DND-41 (cell line): ENCODE results near the gene ARHGAP26.

ENCODE experiments used
- ATAC-seq: fragments of 200-7000 bp; cut with Tn5 transposase; 3 replicates; pipeline ENCODE4 v1.9.1; 2021; ENCODE audit warnings: low read depth; ENCODE audit not compliant: insufficient read depth
- DNase-seq: peaks from one replicate; pipeline ENCODE4 v3.0.0-alpha.2; 2020
- H2AFZ ChIP-seq: 2 replicates; pipeline ENCODE4 v1.6.0; 2012; ENCODE audit warnings: low read depth, low read length
- H3K27ac ChIP-seq: 2 replicates; pipeline ENCODE4 v1.5.1; 2012; ENCODE audit warnings: low read length, inconsistent platforms
- H3K27me3 ChIP-seq: fragments of 200-600 bp; sonication (generic); 2 replicates; pipeline ENCODE4 v1.6.0; 2012; ENCODE audit warnings: low read length, mild to moderate bottlenecking, inconsistent platforms; ENCODE audit not compliant: insufficient read depth, poor library complexity
- H3K36me3 ChIP-seq: 2 replicates; pipeline ENCODE4 v1.5.1; 2012; ENCODE audit warnings: low read length, inconsistent platforms; ENCODE audit not compliant: insufficient read depth
- H3K4me1 ChIP-seq: 2 replicates; pipeline ENCODE4 v1.5.1; 2012; ENCODE audit warnings: mild to moderate bottlenecking, low read length; ENCODE audit not compliant: insufficient read depth
- H3K4me2 ChIP-seq: 2 replicates; pipeline ENCODE4 v1.6.0; 2012; ENCODE audit warnings: mild to moderate bottlenecking, moderate library complexity, low read length, inconsistent platforms; ENCODE audit not compliant: insufficient read depth
- H3K4me3 ChIP-seq, 2 experiments: fragments of 200-600 bp in 1 of 2; shearing (Covaris generic) in 1 of 2; 2 replicates each; pipeline ENCODE4 v1.5.1; 2012 to 2016; ENCODE audit warnings: inconsistent platforms in 2 of 2, low read length in 2 of 2, mild to moderate bottlenecking in 2 of 2, low read depth in 1 of 2, moderate library complexity in 1 of 2
- H3K79me2 ChIP-seq: 2 replicates; pipeline ENCODE4 v1.6.0; 2012; ENCODE audit warnings: low read length, inconsistent platforms; ENCODE audit not compliant: insufficient read depth
- H3K9ac ChIP-seq: 2 replicates; pipeline ENCODE4 v1.6.0; 2012; ENCODE audit warnings: low read depth, mild to moderate bottlenecking, inconsistent platforms, low read length, moderate library complexity
- H3K9me3 ChIP-seq: 2 replicates; pipeline ENCODE4 v1.5.1; 2012; ENCODE audit warnings: low read length, moderate library complexity, mild to moderate bottlenecking, inconsistent platforms; ENCODE audit not compliant: insufficient read depth, severe bottlenecking
- H4K20me1 ChIP-seq: 2 replicates; pipeline ENCODE4 v1.6.0; 2012; ENCODE audit warnings: low read length; ENCODE audit not compliant: insufficient read depth
- CTCF ChIP-seq: IDR thresholded peaks from 2 replicates; pipeline ENCODE4 v1.5.1; 2012; ENCODE audit warnings: borderline replicate concordance, low read length, moderate library complexity, mild to moderate bottlenecking; ENCODE audit not compliant: poor library complexity, severe bottlenecking; ENCODE audit errors: extremely low read depth
- EZH2 ChIP-seq: IDR thresholded peaks from 3 replicates; pipeline ENCODE4 v1.6.1; 2012; ENCODE audit warnings: borderline replicate concordance, low read depth, mild to moderate bottlenecking, moderate library complexity, low read length, inconsistent platforms; ENCODE audit not compliant: severe bottlenecking

Gene ARHGAP26

GRCh38 chr5:142840575-142840974, 70.4 kb downstream of the ARHGAP26 start:
- H3K4me2 ChIP-seq: no peak overlapping the region
- DNase-seq: no peak
- H3K9ac ChIP-seq: no peak overlapping the region
- H3K36me3 ChIP-seq: no peaks in the 10 kb centered on the region
- H3K27me3 ChIP-seq: no peaks in the 10 kb centered on the region
- no peaks in the 10 kb centered on the region for H3K4me1 ChIP-seq
- no peak overlapping the region for H3K27ac ChIP-seq
- H2AFZ ChIP-seq: no peak overlapping the region
- no peak for ATAC-seq
- TF ChIP-seq EZH2: no peak
- no peak for TF ChIP-seq CTCF
- peaks cover 6% of the 10 kb centered on the region for H3K79me2 ChIP-seq
- H3K4me3 ChIP-seq: no peak overlapping the region
- H4K20me1 ChIP-seq: peaks cover 19% of the 10 kb centered on the region
- no peaks in the 10 kb centered on the region for H3K9me3 ChIP-seq

- no peak overlapping the region for H3K4me2 ChIP-seq
- H3K4me3 ChIP-seq: no peak overlapping the region
- H3K27ac ChIP-seq: no peak overlapping the region
- H2AFZ ChIP-seq: no peak overlapping the region
- H3K9ac ChIP-seq: no peak overlapping the region
- DNase-seq (no peak), ATAC-seq (no peak)
- no peaks in the 10 kb centered on the region for H3K9me3 ChIP-seq
- no peaks in the 10 kb centered on the region for H3K27me3 ChIP-seq
- H4K20me1 ChIP-seq: peaks cover 19% of the 10 kb centered on the region
- no peaks in the 10 kb centered on the region for H3K36me3 ChIP-seq
- TF ChIP-seq CTCF: no peak
- TF ChIP-seq EZH2: no peak
- no peaks in the 10 kb centered on the region for H3K4me1 ChIP-seq
- peaks cover 6% of the 10 kb centered on the region for H3K79me2 ChIP-seq
Measured at GRCh38 chr5:142841511-142842265, 71.5 kb downstream of the ARHGAP26 start.

- Histone ChIP-seq H3K27me3 (no peaks in the 10 kb centered on the region), H3K4me3 (no peak overlapping the region), H3K27ac (no peak overlapping the region), H3K4me2 (no peak overlapping the region), H3K36me3 (no peaks in the 10 kb centered on the region), H3K9me3 (no peaks in the 10 kb centered on the region), H2AFZ (no peak overlapping the region), H3K9ac (no peak overlapping the region), H3K4me1 (no peaks in the 10 kb centered on the region), H4K20me1 (peaks cover 19% of the 10 kb centered on the region), H3K79me2 (peaks cover 5% of the 10 kb centered on the region)
- TF ChIP-seq EZH2 (no peak), CTCF (no peak)
- ATAC-seq (no peak), DNase-seq (no peak)
Measured at GRCh38 chr5:142842994-142843905, 73.1 kb downstream of the ARHGAP26 start.
